Neuronal stem cell (in vitro differentiated cells): Measurements from ENCODE around the gene ETFBKMT.

Source experiments
- DNase-seq: peaks from one replicate; pipeline ENCODE4 v3.0.0-alpha.2; 2013; ENCODE audit warnings: low spot score
- H2AFZ ChIP-seq: one replicate; pipeline ENCODE4 v1.6.1; 2013; ENCODE audit warnings: mild to moderate bottlenecking, low read length, inconsistent platforms
- H2AK5ac ChIP-seq: 2 replicates; pipeline ENCODE4 v1.6.1; 2013; ENCODE audit warnings: low read depth, mild to moderate bottlenecking, inconsistent platforms, low read length, moderate library complexity, mixed read lengths
- H2BK120ac ChIP-seq: 2 replicates; pipeline ENCODE4 v1.6.1; 2013; ENCODE audit warnings: low read depth, mild to moderate bottlenecking, inconsistent platforms, low read length, moderate library complexity, mixed read lengths
- H2BK12ac ChIP-seq: one replicate; pipeline ENCODE4 v1.6.1; 2013; ENCODE audit warnings: low read length, inconsistent platforms
- H2BK15ac ChIP-seq: 2 replicates; pipeline ENCODE4 v1.6.1; 2013; ENCODE audit warnings: mild to moderate bottlenecking, low read length, inconsistent platforms, mixed read lengths
- H2BK5ac ChIP-seq: one replicate; pipeline ENCODE4 v1.6.1; 2013; ENCODE audit warnings: inconsistent platforms, mild to moderate bottlenecking, low read length, moderate library complexity
- H3K14ac ChIP-seq: one replicate; pipeline ENCODE4 v1.6.1; 2013; ENCODE audit warnings: low read length, inconsistent platforms
- H3K18ac ChIP-seq: 2 replicates; pipeline ENCODE4 v1.6.1; 2013; ENCODE audit warnings: low read length, inconsistent platforms
- H3K23ac ChIP-seq: 2 replicates; pipeline ENCODE4 v1.6.1; 2013; ENCODE audit warnings: low read depth, mild to moderate bottlenecking, mixed read lengths, low read length, inconsistent platforms; ENCODE audit not compliant: poor library complexity
- H3K27ac ChIP-seq: replicated peaks from 3 replicates; pipeline ENCODE4 v1.5.1; 2013; ENCODE audit warnings: low read length, inconsistent platforms
- H3K27me3 ChIP-seq, 3 experiments: 2 replicates each; pipeline ENCODE4 v1.6.1; 2013; ENCODE audit warnings: low read length in 3 of 3, mild to moderate bottlenecking in 2 of 3, inconsistent platforms in 1 of 3, low read depth in 1 of 3, mixed read lengths in 1 of 3, moderate library complexity in 1 of 3; ENCODE audit not compliant: control insufficient read depth in 3 of 3, insufficient read depth in 3 of 3
- H3K36me3 ChIP-seq, 2 donors: replicated peaks in 1 of 2; 2 replicates each; pipeline ENCODE4 v1.6.1; 2013; ENCODE audit warnings: low read length in 2 of 2; ENCODE audit not compliant: control insufficient read depth in 2 of 2, insufficient read depth in 2 of 2
- H3K4ac ChIP-seq: 2 replicates; pipeline ENCODE4 v1.6.1; 2013; ENCODE audit warnings: inconsistent platforms, mild to moderate bottlenecking, low read length, moderate library complexity
- H3K4me1 ChIP-seq, 2 donors: 1 replicate in 1 of 2; 2 replicates in 1 of 2; pipeline ENCODE4 v1.6.1; 2013; ENCODE audit warnings: low read length in 2 of 2, low read depth in 1 of 2; ENCODE audit not compliant: control insufficient read depth in 2 of 2, insufficient read depth in 1 of 2
- H3K4me2 ChIP-seq: one replicate; pipeline ENCODE4 v1.6.1; 2013; ENCODE audit warnings: mild to moderate bottlenecking, low read length, inconsistent platforms; ENCODE audit not compliant: insufficient read depth, poor library complexity, severe bottlenecking
- H3K4me3 ChIP-seq, 2 donors: 2 replicates each; pipeline ENCODE4 v1.5.1; 2013; ENCODE audit warnings: low read length in 2 of 2, mild to moderate bottlenecking in 2 of 2, inconsistent platforms in 1 of 2, moderate library complexity in 1 of 2
- H3K79me1 ChIP-seq: one replicate; pipeline ENCODE4 v1.6.1; 2013; ENCODE audit warnings: low read depth, mild to moderate bottlenecking, inconsistent platforms, low read length, moderate library complexity
- H3K9ac ChIP-seq: one replicate; pipeline ENCODE4 v1.6.1; 2013; ENCODE audit warnings: mild to moderate bottlenecking, low read depth, low read length, inconsistent platforms; ENCODE audit not compliant: poor library complexity
- H3K9me3 ChIP-seq, 2 donors: replicated peaks in 1 of 2; 2 replicates each; pipeline versions ENCODE3 to v1.6.1; 2013; ENCODE audit warnings: low read length in 2 of 2, mild to moderate bottlenecking in 2 of 2, inconsistent platforms in 1 of 2, low read depth in 1 of 2, mixed read lengths in 1 of 2, moderate library complexity in 1 of 2; ENCODE audit not compliant: control insufficient read depth in 2 of 2, insufficient read depth in 1 of 2
- H4K8ac ChIP-seq: one replicate; pipeline ENCODE4 v1.6.1; 2013; ENCODE audit warnings: low read depth, mild to moderate bottlenecking, inconsistent platforms, low read length, moderate library complexity
- H4K91ac ChIP-seq: one replicate; pipeline ENCODE4 v1.6.1; 2013; ENCODE audit warnings: low read length, low read depth, mild to moderate bottlenecking, inconsistent platforms; ENCODE audit not compliant: poor library complexity
- WGBS, 2 donors: extraction: QIAGEN DNeasy Blood & Tissue Kit; methylation state at CpG; one replicate each; pipeline ENCODE4 v1.1.7; 2013; ENCODE audit warnings: missing lambda C conversion rate in 2 of 2, mixed read lengths in 1 of 2; ENCODE audit not compliant: insufficient read length in 2 of 2, insufficient replicate concordance in 1 of 2; ENCODE audit errors: extremely low coverage in 2 of 2; 5-methylcytosine and 5-hydroxymethylcytosine counted together

ETFBKMT gene

DNA sequence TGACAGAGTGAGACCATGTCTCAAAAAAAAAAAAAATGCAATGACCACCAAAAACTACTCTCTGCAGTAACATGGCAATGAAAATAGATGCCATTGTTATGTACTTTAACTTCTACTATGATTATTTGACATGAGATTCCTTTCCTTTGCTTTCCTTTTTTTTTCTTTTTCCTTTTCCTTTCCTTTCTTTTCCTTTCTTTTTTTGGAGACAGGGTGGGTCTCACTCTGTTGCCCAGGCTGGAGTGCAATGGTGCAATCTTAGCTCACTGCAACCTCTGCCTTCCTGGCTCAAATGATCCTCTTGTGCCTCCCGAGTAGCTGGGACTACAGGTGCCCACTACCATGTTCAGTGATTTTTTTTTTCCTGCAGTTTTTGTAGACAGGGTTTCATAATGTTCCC, 24.9 kb upstream of the ETFBKMT start:
- Histone ChIP-seq H3K79me1 (no peaks in the 10 kb centered on the region), H3K4me2 (no peak overlapping the region), H2AFZ (no peak overlapping the region), H2AK5ac (no peak overlapping the region), H2BK5ac (no peak overlapping the region), H2BK120ac (no peak overlapping the region), H3K23ac (no peak overlapping the region), H2BK12ac (no peak overlapping the region), H3K27me3 (no peaks in the 10 kb centered on the region), H2BK15ac (no peak overlapping the region), H3K14ac (no peak overlapping the region), H3K18ac (no peak overlapping the region), H3K9ac (no peak overlapping the region), H3K4ac (no peak overlapping the region), H3K27ac (no peak overlapping the region), H3K36me3 (no peaks in the 10 kb centered on the region), H3K9me3 (no peaks in the 10 kb centered on the region), H4K8ac (no peak overlapping the region), H3K4me1 (peaks cover 1 to 16% of the 10 kb centered on the region in 2 donors), H4K91ac (no peak overlapping the region), H3K4me3 (no peak overlapping the region)
- DNase-seq, result no peak
- no CpG with 5 or more reads among the region's 1 CpG for WGBS, 2 donors

DNA sequence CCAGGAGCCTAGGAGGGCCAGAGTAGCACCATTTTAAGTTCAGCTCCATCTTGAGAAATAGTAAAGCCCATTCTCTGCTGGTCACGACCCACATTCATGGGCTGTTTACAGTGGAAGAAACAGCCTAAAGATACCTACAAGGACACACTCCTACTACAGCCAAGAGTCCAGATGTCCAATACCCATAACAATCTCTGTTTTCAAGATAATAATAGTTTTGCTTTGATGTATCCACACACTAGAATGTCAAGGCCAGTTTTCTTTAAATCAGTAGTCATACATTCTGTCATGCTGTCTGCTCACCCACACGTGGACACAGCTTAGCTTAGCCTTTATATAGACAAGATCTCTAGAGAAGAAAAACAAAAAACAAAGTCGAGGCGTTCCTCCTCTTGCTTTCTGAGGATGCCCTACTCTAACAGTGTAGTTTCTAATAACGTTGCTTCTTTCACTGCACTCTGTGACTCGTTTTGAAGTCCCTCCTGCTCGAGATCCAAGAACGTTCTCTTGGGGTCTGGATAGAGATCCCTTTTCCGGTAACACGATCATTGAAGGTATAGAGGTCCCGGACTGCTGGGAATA, 17.9 kb upstream of the ETFBKMT start:
- Histone ChIP-seq H3K4me1 (peaks cover 0 to 9% of the 10 kb centered on the region in 2 donors), H2BK15ac (no peak overlapping the region), H3K27ac (no peak overlapping the region), H2BK120ac (no peak overlapping the region), H4K8ac (no peak overlapping the region), H3K4me3 (no peak overlapping the region), H3K27me3 (no peaks in the 10 kb centered on the region), H2AFZ (no peak overlapping the region), H3K14ac (no peak overlapping the region), H2BK12ac (no peak overlapping the region), H3K18ac (no peak overlapping the region), H3K4ac (no peak overlapping the region), H3K79me1 (no peaks in the 10 kb centered on the region), H3K9ac (no peak overlapping the region), H2BK5ac (no peak overlapping the region), H2AK5ac (no peak overlapping the region), H3K9me3 (no peaks in the 10 kb centered on the region), H3K23ac (no peak overlapping the region), H3K4me2 (no peak overlapping the region), H3K36me3 (no peaks in the 10 kb centered on the region), H4K91ac (no peak overlapping the region)
- WGBS, 2 donors, result no CpG with 5 or more reads among the region's 11 CpGs
- DNase-seq, result no peak

DNA sequence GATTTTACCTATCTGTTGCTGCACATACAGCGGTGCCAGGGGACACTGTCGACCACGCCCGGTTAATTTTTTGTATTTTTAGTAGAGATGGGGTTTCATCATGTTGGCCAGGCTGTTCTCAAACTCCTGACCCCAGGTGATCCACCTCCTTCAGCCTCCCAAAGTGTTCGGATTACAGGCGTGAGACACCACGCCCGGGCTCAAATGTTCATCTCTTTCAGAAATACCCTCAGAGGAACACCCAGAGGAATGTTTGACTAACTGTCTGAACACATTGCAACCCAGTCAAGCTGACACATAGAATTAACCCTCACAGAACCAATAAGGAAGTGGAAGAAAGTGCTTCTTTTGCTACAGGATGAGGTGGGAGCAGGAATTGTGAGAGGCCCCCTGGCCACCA, 15.0 kb upstream of the ETFBKMT start:
- H3K79me1 ChIP-seq, result no peaks in the 10 kb centered on the region
- H3K9me3 ChIP-seq, result no peaks in the 10 kb centered on the region
- H2BK5ac ChIP-seq, result no peak overlapping the region
- no peaks in the 10 kb centered on the region for H3K27me3 ChIP-seq
- no peak for DNase-seq
- H2BK12ac ChIP-seq, result no peak overlapping the region
- no peak overlapping the region for H3K27ac ChIP-seq
- no CpG with 5 or more reads among the region's 8 CpGs for WGBS, 2 donors
- no peak overlapping the region for H2AK5ac ChIP-seq
- H4K8ac ChIP-seq, result no peak overlapping the region
- no peak overlapping the region for H3K4me2 ChIP-seq
- peaks cover 0 to 12% of the 10 kb centered on the region in 2 donors for H3K4me1 ChIP-seq
- H2BK120ac ChIP-seq, result no peak overlapping the region
- H3K4ac ChIP-seq, result no peak overlapping the region
- no peak overlapping the region for H4K91ac ChIP-seq
- H3K23ac ChIP-seq, result no peak overlapping the region
- no peak overlapping the region for H3K14ac ChIP-seq
- H3K4me3 ChIP-seq, result no peak overlapping the region
- no peak overlapping the region for H2BK15ac ChIP-seq
- H3K18ac ChIP-seq, result no peak overlapping the region
- no peak overlapping the region for H3K9ac ChIP-seq
- H3K36me3 ChIP-seq, result no peaks in the 10 kb centered on the region
- H2AFZ ChIP-seq, result no peak overlapping the region

DNA sequence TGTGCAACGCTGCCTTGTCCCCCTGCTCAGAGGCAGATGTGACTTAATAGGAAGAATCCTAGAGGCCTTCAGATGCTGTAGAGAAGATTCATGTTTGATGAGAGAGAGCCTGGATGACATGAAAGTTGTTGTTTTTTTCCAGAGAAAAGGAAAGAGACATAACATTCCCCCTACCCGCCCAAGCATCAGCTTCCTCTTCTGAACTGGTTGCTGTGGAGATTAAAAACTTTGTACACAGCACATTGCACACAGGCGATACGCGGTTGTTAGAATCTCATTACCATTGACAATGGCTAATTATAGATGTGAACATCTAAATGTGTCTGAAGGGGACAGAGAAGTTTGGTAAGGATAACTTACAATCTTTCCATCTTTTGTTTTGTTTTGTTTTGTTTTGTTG, 13.6 kb upstream of the ETFBKMT start:
- no peak overlapping the region for H4K91ac ChIP-seq
- no peak overlapping the region for H4K8ac ChIP-seq
- H2BK15ac ChIP-seq, result no peak overlapping the region
- H3K14ac ChIP-seq, result no peak overlapping the region
- H3K4me1 ChIP-seq, result peaks cover 0 to 12% of the 10 kb centered on the region in 2 donors
- no peaks in the 10 kb centered on the region for H3K79me1 ChIP-seq
- H3K4me2 ChIP-seq, result no peak overlapping the region
- H3K27me3 ChIP-seq, result no peaks in the 10 kb centered on the region
- H3K9ac ChIP-seq, result no peak overlapping the region
- H3K23ac ChIP-seq, result no peak overlapping the region
- no peak overlapping the region for H2AK5ac ChIP-seq
- no peak overlapping the region for H2BK5ac ChIP-seq
- H2BK120ac ChIP-seq, result no peak overlapping the region
- H2AFZ ChIP-seq, result peak overlapping the region; percentile 68
- H3K18ac ChIP-seq, result no peak overlapping the region
- H3K9me3 ChIP-seq, result no peaks in the 10 kb centered on the region
- DNase-seq, result no peak
- WGBS, 2 donors, result no CpG with 5 or more reads among the region's 5 CpGs
- H3K36me3 ChIP-seq, result no peaks in the 10 kb centered on the region
- H2BK12ac ChIP-seq, result no peak overlapping the region
- H3K27ac ChIP-seq, result no peak overlapping the region
- H3K4ac ChIP-seq, result no peak overlapping the region
- H3K4me3 ChIP-seq, result no peak overlapping the region
